Lung (tissue), 12 donors: ENCODE measurements around the gene TSSK6. TPM values are rescaled to one million over a fixed set of nuclear protein-coding genes. Genes with fewer than 3 reads are reported as not detected.

Experiments
- ATAC-seq: fragments of 200-7000 bp; cut with Tn5 transposase; one replicate; pipeline ENCODE4 v1.9.1; 2020; ENCODE audit warnings: moderate number of reproducible peaks; ENCODE audit not compliant: insufficient read depth, low FRiP score
- DNase-seq, 3 donors: peaks; one replicate each; pipeline ENCODE4 v3.0.0-alpha.2; 2013 to 2017
- H3K27ac ChIP-seq, 2 donors: one replicate each; pipeline ENCODE4 v1.5.1; 2013; ENCODE audit warnings: mild to moderate bottlenecking in 2 of 2, moderate library complexity in 2 of 2, control low read depth in 1 of 2, inconsistent platforms in 1 of 2, low read depth in 1 of 2, low read length in 1 of 2
- H3K27me3 ChIP-seq, 3 donors: one replicate each; pipeline ENCODE4 v1.5.1; 2013; ENCODE audit warnings: low read length in 2 of 3; ENCODE audit not compliant: control insufficient read depth in 3 of 3, insufficient read depth in 3 of 3
- H3K36me3 ChIP-seq, 4 donors: one replicate each; pipeline ENCODE4 v1.5.1; 2013; ENCODE audit warnings: low read length in 4 of 4, mild to moderate bottlenecking in 1 of 4, moderate library complexity in 1 of 4; ENCODE audit not compliant: control insufficient read depth in 4 of 4, insufficient read depth in 4 of 4
- H3K4me1 ChIP-seq, 5 donors: one replicate each; pipeline ENCODE4 v1.5.1; 2013; ENCODE audit warnings: low read length in 5 of 5, mild to moderate bottlenecking in 2 of 5, moderate library complexity in 1 of 5; ENCODE audit not compliant: control insufficient read depth in 5 of 5, insufficient read depth in 5 of 5
- H3K4me3 ChIP-seq: one replicate; pipeline ENCODE4 v1.5.1; 2013; ENCODE audit warnings: mild to moderate bottlenecking, control low read depth, moderate library complexity
- H3K9ac ChIP-seq, 2 donors: one replicate each; pipeline ENCODE4 v1.5.1; 2013; ENCODE audit warnings: low read length in 2 of 2, control low read depth in 1 of 2; ENCODE audit not compliant: insufficient read depth in 1 of 2
- H3K9me3 ChIP-seq, 4 donors: one replicate each; pipeline ENCODE4 v1.5.1; 2013; ENCODE audit warnings: low read length in 3 of 4, mild to moderate bottlenecking in 1 of 4, moderate library complexity in 1 of 4; ENCODE audit not compliant: control insufficient read depth in 4 of 4, insufficient read depth in 3 of 4
- WGBS, 2 donors: extraction: QIAGEN DNeasy Blood & Tissue Kit; methylation state at CpG; one replicate each; pipeline ENCODE4 v1.1.7; 2013; 5-methylcytosine and 5-hydroxymethylcytosine counted together
- polyA plus RNA-seq, 2 donors: library from polyadenylated mRNA; stranded (reverse); fragments of 200-250 nt; gene quantifications; one replicate each; pipeline ENCODE4 v1.2.1, GENCODE V29; 2013
- total RNA-seq, 2 donors: library from RNA; depleted of rRNA in 1 of 2; stranded (reverse); fragments of >200 nt in 1 of 2; gene quantifications; one replicate each; pipeline ENCODE4 v1.2.1, GENCODE V29; 2014 to 2021
- TF ChIP-seq, protein P1 (sequence below): IDR thresholded peaks from 2 replicates; pipeline ENCODE4 v1.5.1; 2012; ENCODE audit warnings: mild to moderate bottlenecking; ENCODE audit errors: control extremely low read depth, extremely low read depth
- donor health status: control.
- donor health status: control.
- donor health status: Bipolar disorder and iron deficiency.
- donor health status: healthy.
- donor health status: DM: yes; HTN: yes; CAD: no.

TSSK6 gene
- total and polyA plus RNA-seq, 4 donors = 0.89 to 3.1 (median 2.0) TPM

DNA sequence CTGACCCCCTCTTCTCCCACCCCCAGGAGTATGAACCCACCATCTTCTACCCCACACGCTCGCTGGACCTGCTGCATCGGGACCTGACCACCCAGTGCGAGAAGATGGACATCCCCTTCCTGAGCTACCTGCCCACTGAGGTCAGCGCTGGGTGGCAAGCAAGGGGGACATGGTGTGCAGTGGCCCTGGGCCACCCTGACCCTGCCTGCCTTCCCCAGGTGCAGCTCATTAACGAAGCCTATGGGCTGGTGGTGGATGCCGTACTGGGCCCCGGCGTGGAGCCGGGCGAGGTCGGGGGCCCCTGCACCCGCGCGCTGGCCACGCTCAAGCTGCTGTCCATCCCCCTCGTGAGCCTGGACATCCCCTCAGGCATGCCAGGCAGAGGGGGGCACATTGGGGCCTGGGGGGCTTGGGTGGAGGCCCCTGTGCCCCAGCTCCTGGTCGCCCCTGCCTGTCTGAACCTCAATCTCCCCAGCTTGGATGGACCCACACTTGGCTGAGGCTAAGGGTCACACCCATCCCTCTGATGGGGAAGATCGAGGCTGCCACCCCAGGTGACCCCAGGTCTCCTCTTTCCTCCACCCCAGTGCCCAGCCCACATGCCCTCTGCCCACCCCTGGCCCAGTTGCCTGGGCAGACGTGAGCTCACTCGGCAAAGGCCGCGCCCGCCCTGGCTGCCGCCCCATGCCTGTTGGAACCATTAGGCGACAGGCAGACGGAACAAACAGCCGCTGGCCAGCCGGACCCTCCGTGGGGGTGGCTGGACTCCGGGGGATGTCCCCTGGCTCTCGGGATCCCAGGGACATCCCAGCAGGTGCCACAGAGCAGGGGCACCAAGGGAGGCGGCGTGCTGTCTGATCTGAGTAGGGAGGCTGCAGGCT, 20.2 kb upstream of the TSSK6 start:
- ATAC-seq (no peak), DNase-seq (no peak)
- Histone ChIP-seq H3K4me3 (no peak overlapping the region), H3K9ac (no peak overlapping the region), H3K27me3 (peaks cover 2 to 37% (median 21%) of the 10 kb centered on the region in 3 donors), H3K36me3 (peaks cover 0 to 1% (median 0%) of the 10 kb centered on the region in 4 donors), H3K9me3 (peaks cover 0 to 7% (median 0%) of the 10 kb centered on the region in 4 donors), H3K27ac (no peak overlapping the region), H3K4me1 (peaks cover 0 to 23% (median 6%) of the 10 kb centered on the region in 5 donors)
- WGBS, 2 donors = 91 to 96% methylated on average over 34 of the region's 34 CpGs
- TF ChIP-seq, protein P1, sequence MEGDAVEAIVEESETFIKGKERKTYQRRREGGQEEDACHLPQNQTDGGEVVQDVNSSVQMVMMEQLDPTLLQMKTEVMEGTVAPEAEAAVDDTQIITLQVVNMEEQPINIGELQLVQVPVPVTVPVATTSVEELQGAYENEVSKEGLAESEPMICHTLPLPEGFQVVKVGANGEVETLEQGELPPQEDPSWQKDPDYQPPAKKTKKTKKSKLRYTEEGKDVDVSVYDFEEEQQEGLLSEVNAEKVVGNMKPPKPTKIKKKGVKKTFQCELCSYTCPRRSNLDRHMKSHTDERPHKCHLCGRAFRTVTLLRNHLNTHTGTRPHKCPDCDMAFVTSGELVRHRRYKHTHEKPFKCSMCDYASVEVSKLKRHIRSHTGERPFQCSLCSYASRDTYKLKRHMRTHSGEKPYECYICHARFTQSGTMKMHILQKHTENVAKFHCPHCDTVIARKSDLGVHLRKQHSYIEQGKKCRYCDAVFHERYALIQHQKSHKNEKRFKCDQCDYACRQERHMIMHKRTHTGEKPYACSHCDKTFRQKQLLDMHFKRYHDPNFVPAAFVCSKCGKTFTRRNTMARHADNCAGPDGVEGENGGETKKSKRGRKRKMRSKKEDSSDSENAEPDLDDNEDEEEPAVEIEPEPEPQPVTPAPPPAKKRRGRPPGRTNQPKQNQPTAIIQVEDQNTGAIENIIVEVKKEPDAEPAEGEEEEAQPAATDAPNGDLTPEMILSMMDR = no peak

- WGBS, 2 donors = 75 to 79% methylated on average over 27 of the region's 27 CpGs
- no peak for DNase-seq
- no peak overlapping the region for H3K4me3 ChIP-seq
Observed at GRCh38 chr19:19534556-19535265, 19.4 kb upstream of the TSSK6 start.

GRCh38 chr19:19533841-19534240, 18.5 kb upstream of the TSSK6 start:
- Histone ChIP-seq H3K36me3 (peaks cover 0 to 6% (median 1%) of the 10 kb centered on the region in 4 donors), H3K4me1 (peaks cover 0 to 13% (median 3%) of the 10 kb centered on the region in 5 donors), H3K9ac (no peak overlapping the region), H3K4me3 (no peak overlapping the region), H3K27me3 (peaks cover 2 to 22% (median 11%) of the 10 kb centered on the region in 3 donors), H3K9me3 (no peaks in the 10 kb centered on the region), H3K27ac (no peak overlapping the region)
- DNase-seq = no peak
- WGBS, 2 donors = 94 to 95% methylated on average over 6 of the region's 6 CpGs
- TF ChIP-seq, protein P1 = no peak
- no peak for ATAC-seq

More at GRCh38 chr19:19534556-19535265, 19.4 kb upstream of the TSSK6 start:
- Histone ChIP-seq H3K36me3 (peaks cover 0 to 4% (median 0%) of the 10 kb centered on the region in 4 donors), H3K9me3 (peaks cover 0 to under 1% (median 0%) of the 10 kb centered on the region in 4 donors), H3K4me1 (peaks cover 0 to 17% (median 3%) of the 10 kb centered on the region in 5 donors), H3K27ac (no peak overlapping the region), H3K27me3 (peaks cover 2 to 30% (median 17%) of the 10 kb centered on the region in 3 donors), H3K9ac (no peak overlapping the region)
- no peak for ATAC-seq
- TF ChIP-seq, protein P1 = no peak
